SK-N-MC (cell line): ENCODE data around the gene SSX4.
"Not testable (repeated sequence)": the region's sequence is repeated elsewhere in the genome, so short reads cannot be mapped to it uniquely, and the experiment has no call there.

Experiments
- EZH2 ChIP-seq: fragments of 200-600 bp; sonication (generic); IDR thresholded peaks from one replicate; pipeline ENCODE4 v1.6.1; 2017; ENCODE audit warnings: antibody characterized with exemption
- FOXP2 ChIP-seq: optimal IDR thresholded peaks from 2 replicates; pipeline ENCODE3; 2011; ENCODE audit warnings: mild to moderate bottlenecking, moderate library complexity; ENCODE audit not compliant: insufficient read depth; ENCODE audit errors: extremely low read length, control extremely low read depth
- POLR2AphosphoS5 ChIP-seq: IDR thresholded peaks from 2 replicates; pipeline ENCODE4 v1.6.1; 2012; ENCODE audit warnings: mild to moderate bottlenecking, low read depth, low read length, borderline replicate concordance

DNA sequence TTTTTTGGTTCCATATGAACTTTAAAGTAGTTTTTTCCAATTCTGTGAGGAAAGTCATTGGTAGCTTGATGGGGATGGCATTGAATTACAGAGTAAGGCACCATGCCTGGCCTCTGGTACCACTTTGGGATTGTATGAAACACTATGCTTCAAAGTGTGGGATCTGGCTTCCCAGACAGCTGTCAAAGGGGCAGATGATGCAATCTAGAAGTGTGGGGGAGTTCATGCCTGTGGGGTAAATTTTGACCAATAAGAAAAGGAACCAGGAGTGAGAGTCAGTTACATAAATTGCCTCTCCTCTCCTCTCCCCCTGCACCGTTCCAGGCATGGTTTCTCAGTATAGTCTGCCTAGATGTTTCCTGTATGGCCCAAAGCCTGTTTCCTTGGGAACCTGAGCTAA is 14.5 kb downstream of the SSX4 start:
- TF ChIP-seq POLR2AphosphoS5, EZH2, FOXP2: not testable (repeated sequence)
